Measurements from ENCODE around the gene RBMS3.

RBMS3 gene

DNA sequence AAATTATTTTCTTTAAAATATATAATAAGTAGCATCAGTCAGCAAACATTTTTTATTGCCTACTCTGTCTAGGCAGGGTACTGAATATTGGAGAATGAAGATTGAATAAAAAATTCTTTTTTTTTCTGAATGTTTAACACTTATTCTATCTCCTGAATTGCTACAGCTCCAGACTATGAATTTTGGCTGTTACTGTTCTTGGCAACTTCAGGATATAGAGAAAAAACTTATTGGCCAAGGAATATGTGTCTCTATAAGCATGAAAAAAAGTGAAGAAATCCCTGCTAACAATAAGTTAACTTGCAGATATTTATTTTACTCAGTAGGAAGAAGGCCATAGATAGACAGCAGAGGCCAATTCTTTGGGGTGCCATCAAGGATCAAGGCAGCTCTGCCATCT, 309.6 kb downstream of the RBMS3 start:
- no peak for DNase-seq

DNA sequence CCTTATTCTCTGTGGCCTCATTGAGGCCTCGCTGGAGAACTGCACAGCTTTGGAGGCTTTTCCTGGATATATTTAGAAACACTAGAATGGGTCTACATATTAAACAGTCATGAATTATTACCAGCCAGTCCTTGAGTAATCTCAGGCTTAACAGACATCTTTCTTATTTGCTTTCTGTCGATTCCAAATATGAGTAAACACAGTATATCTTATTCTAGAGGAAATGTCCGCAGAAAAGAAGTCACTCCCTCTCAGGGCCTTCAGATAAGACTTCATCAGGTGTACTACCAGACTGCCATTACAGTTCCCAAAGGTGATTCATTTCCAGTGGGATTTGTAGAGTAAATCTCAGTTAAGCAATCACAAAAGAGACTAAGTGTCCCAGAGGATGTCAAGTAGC, 310.7 kb downstream of the RBMS3 start:
- no peak for DNase-seq

DNA sequence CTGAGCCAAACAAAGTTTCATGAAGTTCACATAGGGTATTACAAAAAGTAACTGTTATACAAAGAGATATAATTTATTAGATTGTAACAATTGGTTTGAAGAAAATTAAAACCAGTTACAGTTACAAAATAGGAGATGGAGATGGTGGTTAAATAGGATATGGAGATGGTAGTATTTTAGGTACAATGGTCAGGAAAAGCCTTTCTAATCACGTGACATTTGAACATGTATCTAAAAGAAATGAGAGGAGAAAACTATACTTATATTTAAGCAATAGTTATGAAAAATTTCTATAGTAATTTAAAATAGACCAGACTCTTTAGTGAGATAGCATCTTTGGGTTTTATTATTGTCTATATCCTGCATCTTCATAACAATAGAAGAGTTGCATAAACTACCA, 312.9 kb downstream of the RBMS3 start:
- no peak for DNase-seq

- DNase-seq, result no peak
Measured at GRCh38 chr3:29594261-29594660, 313.4 kb downstream of the RBMS3 start.

DNA sequence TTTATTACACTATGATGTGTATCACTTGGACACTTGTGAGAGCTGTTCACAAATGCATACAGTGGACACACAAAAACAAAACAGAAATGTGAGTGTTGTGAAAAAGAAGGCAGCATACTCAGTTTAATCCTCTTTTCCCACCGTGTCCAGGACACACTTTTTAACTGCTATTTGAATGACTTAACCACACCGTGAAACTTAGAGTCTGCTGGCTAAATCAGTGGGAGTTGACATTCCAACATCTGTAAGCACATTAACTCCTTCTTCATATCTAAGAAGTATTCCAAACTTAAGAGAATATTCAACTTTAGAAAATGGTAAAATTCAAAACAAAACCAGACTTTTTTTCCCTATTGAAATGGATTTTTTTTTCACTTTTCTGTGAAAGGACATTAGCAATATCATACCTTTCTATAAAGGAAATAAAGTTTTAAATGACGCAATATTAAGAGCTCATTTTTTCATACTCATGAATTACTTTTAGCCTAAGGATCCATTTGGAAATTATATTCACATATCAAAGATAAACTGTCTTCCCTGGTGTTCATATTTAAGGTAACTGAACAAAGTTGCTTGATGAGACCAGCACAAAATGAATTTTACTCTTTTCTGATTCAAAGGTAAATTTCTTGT, 316.6 kb downstream of the RBMS3 start:
- no peak for DNase-seq

GRCh38 chr3:29601861-29602585, 321.2 kb downstream of the RBMS3 start:
- DNase-seq, result no peak

GRCh38 chr3:29605845-29606244, 325.0 kb downstream of the RBMS3 start:
- DNase-seq, result no peak

DNA sequence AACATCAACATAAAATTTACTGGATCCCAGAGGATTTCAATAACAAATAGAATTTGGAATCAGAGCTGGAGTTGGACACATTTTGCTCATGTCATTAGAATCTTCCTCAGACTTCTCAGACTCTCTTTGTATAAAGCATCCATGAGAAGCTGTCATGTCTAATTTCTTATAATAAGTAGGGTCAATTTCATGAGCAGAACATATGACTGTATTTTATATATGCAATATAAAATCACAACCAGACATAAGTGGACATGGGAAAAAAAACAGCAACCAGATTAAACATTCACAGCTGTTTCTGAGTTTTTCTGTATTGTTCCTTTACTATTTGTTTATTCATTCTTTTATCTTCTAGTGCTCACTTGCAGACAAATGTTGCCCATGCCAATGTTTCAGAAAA, 325.5 kb downstream of the RBMS3 start:
- DNase-seq, result no peak

DNA sequence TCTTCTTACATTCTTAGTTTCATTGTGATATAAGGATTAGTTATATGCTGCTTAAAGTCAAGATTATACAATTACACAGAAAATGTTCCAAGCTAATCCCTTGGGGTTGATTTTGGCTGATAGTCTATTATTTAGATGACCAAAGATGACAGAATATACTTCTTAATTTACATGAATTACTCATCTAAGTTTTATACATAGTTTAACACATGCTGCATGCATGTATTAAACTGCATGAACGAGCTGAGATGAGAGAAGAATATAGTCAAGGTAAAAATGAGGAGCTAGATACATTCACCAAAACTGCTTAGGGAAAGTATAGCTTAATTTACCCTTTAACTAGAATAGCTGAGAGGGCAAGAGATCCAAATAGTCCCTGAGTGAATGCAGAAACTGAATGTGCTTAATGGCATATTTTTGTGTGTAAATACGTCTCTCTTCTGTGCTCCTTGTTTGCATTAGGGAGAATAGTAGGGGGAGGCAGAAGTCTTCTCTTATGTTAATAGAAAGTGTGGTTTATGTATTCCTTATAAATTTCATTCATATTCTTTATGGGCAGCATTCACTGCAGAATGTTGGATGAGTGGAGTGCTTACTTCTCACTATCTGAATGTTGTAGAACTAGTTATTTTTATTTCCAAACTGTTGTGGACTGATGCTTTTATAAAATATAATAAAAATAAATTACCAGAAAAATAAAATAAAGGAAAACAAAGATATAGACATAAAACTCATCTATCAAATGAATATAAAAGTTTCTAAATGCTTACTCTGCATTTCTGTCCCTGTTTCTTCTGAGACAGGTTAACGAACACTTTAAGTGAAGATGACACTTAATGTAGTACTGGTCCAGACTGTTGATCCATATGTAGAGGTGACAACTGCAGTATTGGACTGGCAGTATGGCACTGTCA, 327.8 kb downstream of the RBMS3 start:
- DNase-seq, result no peak

DNA sequence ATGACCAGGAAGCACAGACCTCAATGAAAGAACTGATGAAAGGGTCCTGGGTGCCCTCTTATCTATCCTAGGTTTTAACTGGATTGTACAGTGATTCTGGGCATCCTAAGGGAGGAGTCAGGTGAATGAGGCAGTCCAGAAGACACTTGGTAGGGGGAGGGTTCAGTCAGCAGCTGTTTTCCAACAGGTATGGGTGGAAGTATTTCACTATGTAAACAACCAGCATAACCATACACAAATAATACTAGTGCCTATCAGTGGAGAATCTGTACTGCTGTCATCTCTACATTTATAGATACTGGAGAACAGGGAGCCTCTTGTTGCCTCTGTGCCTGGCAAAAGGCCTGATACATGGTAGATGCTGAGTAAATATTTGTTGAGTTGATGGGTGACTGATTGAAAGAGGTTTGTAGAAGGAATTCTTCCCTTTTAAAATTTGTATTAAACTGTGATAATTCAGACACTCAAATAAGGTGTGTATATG, 328.5 kb downstream of the RBMS3 start:
- no peak for DNase-seq

DNA sequence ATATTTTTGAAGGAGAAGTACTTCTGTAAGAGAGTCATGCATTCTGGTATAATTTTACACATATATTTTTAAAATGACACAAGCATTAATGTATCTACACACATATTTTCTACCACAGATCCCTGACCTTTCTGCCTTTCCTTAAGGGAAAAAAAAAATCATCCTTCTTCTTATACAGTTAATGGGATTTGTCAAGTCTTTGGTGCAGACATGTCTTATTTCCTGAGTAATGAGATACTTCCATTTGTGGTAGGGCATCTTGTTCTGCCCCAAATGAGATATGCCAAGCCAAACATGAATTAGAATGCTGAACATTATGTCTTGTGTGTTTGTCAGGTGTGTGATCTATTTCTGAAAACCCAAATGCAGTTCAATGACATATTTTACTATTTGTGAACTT, 329.9 kb downstream of the RBMS3 start:
- no peak for DNase-seq

DNA sequence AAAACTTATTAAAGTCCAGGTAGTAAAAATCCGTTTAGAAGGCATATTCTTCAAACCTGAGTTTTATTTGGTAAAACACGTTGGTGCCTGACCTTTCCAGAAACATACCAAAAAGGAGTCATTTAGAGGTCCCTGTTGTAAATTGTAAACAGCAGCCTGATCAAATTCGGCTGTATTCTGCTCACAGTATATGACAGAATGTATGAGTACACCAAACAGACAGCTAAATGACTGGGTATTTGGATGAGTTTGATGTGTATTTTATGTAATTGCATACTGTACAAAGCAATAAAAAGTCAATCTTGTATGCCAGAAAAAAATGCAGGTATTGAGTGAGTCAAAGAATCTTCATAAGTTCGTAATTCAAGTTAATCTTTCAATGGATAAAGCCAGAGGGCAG, 330.4 kb downstream of the RBMS3 start:
- DNase-seq, result no peak

GRCh38 chr3:29612536-29612935, 331.7 kb downstream of the RBMS3 start:
- DNase-seq, result no peak

DNA sequence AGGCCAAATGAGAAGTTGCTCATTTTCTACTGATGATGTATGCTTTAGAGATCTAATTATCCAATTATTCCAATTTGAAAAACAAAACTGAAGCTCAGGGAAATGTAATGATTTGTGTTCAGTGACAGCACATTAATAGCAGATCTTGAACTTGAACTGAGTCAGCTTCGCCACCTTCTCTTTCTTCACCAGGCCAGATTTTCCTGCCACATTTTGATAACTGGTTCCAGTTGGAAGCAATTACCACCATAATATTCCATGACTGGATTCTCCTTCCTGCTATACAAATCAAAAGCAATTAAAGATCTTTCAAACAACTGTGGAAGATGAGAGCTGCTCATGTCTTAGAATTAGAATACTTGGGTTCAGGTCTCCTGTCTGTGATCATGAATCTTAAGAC, 334.1 kb downstream of the RBMS3 start:
- no peak for DNase-seq

GRCh38 chr3:29618395-29619282, 337.8 kb downstream of the RBMS3 start:
- DNase-seq, result no peak

DNA sequence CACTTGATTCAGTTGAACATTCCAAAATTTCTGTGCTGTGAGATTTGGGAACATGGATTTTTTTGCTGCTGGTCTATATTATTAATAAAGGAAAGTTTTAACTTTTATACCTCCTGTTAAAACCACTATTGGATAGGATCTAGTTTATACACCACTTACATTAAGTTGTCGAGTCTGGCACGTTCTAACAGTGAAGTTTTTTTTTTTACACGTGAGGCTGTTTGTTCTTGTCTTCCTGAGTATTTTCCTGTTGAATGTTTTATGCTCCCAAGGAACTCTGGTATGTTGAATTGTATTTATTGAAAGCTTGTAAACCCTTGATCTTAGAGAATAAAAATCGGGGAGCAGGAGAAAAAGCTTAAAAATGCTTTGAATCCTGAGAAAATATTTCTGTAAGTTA, 338.8 kb downstream of the RBMS3 start:
- DNase-seq, result no peak

DNA sequence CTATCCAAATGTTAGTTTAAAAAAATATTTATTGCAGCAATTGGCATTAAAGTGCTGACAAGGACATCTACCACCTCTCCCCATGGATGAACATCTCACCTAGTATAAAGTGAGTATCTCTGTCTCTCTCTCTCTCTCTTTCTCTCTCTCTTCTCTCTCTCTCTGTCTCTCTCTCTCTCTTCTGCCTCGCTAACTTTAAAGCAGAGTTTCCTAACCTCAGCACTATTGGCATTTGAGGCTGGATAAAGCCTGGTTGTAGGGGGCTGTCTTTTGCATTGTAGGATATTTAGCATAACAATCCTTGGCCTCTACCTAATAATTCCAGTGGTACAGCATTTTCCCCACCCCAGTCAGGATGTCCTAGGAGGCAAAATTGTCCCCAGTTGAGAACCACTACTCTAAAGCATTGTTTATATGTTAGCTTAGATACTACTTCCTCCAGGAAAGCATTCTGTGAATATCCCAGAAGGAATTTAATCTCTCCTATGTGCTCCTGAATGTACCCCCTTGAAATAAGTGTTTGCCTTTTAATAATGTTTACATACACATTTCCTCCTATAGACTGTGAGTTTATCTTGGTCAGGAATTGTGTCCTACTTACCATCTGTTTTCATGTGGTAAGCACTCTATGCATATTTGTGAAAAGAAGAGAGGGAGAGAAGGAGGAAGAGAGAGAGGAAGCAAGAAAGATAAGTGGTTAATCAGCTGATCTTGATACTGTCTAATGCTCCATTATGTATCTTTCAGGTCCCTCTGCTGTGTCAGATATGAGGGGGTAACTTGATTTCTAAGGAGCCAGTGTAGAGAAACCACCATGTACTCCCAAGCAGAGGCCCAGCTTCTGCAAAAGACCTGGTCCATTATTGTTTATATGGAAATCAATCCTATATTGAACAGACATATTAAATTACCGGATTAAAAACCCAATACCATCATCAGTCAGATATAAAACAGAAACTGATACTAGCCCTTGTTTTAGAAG, 346.6 kb downstream of the RBMS3 start:
- no peak for DNase-seq

DNA sequence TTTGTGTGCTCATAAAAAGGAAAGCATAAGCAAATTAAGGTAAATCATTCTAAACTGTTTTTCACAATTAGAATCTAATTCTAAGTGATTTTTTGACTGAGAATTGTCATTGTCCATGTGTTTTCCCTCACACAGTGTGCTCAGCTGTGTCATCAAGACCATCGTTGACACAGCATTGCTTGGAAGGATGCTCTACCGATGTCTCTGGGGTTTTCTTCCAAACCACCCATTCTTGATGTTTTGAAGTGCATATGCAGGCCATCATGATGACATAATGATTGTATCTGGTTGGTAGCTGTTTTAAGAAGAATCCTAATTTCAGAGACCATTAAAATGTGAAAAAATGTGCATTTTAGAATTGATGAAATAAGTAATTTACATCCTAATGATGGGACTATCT, 347.9 kb downstream of the RBMS3 start:
- DNase-seq, result no peak

GRCh38 chr3:29635888-29636287, 355.0 kb downstream of the RBMS3 start:
- DNase-seq, result no peak

GRCh38 chr3:29637068-29637467, 356.2 kb downstream of the RBMS3 start:
- DNase-seq, result no peak

GRCh38 chr3:29639578-29640290, 358.9 kb downstream of the RBMS3 start:
- DNase-seq, result no peak
